GM23338 (cell line): ENCODE results near the gene TLR7. TPM values are rescaled to one million over a fixed set of nuclear protein-coding genes. Genes with fewer than 3 reads are reported as not detected.

Source experiments
- ATAC-seq: fragments of 200-7000 bp; cut with Tn5 transposase; 3 replicates; pipeline ENCODE4 v1.9.1; 2020
- DNase-seq: peaks from one replicate; pipeline ENCODE4 v3.0.0-alpha.2; 2015; ENCODE audit warnings: low spot score
- H2AFZ ChIP-seq: fragments of 200-600 bp; sonication (generic); 2 replicates; pipeline ENCODE4 v1.8.0; 2016; ENCODE audit warnings: antibody characterized with exemption, mild to moderate bottlenecking, moderate library complexity
- H3F3A ChIP-seq: fragments of 200-600 bp; sonication (generic); replicated peaks from 2 replicates; pipeline ENCODE4 v1.8.0; 2017; ENCODE audit warnings: antibody characterized with exemption, mixed run types, low read depth
- H3K27ac ChIP-seq: fragments of 200-600 bp; sonication (generic); 2 replicates; pipeline ENCODE4 v1.6.1; 2016; ENCODE audit warnings: low read depth
- H3K27me3 ChIP-seq: fragments of 200-600 bp; sonication (generic); 2 replicates; pipeline ENCODE4 v1.8.0; 2016; ENCODE audit warnings: mild to moderate bottlenecking, mixed run types, moderate library complexity; ENCODE audit not compliant: insufficient read depth
- H3K36me3 ChIP-seq: fragments of 200-600 bp; sonication (generic); 2 replicates; pipeline ENCODE4 v1.8.0; 2016; ENCODE audit warnings: mild to moderate bottlenecking; ENCODE audit not compliant: insufficient read depth
- H3K4me1 ChIP-seq: fragments of 200-600 bp; sonication (generic); 2 replicates; pipeline ENCODE4 v1.8.0; 2016; ENCODE audit warnings: mild to moderate bottlenecking, moderate library complexity; ENCODE audit not compliant: insufficient read depth
- H3K4me2 ChIP-seq: fragments of 200-600 bp; sonication (generic); 2 replicates; pipeline ENCODE4 v1.7.1; 2017; ENCODE audit warnings: mixed run types
- H3K4me3 ChIP-seq: fragments of 200-600 bp; sonication (generic); 2 replicates; pipeline ENCODE4 v1.6.1; 2016; ENCODE audit warnings: mixed run types
- H3K79me2 ChIP-seq: fragments of 200-600 bp; sonication (generic); replicated peaks from 2 replicates; pipeline ENCODE4 v1.8.0; 2017; ENCODE audit warnings: mild to moderate bottlenecking; ENCODE audit not compliant: insufficient read depth
- H3K9me2 ChIP-seq: fragments of 200-600 bp; sonication (generic); 2 replicates; pipeline ENCODE4 v1.8.0; 2017; ENCODE audit not compliant: insufficient read depth
- H4K20me1 ChIP-seq: fragments of 200-600 bp; sonication (generic); replicated peaks from 2 replicates; pipeline ENCODE4 v1.8.0; 2017; ENCODE audit warnings: mild to moderate bottlenecking; ENCODE audit not compliant: insufficient read depth
- H3K27ac Mint-ChIP-seq: 2 replicates; pipeline ENCODE4 v1.8.0; 2020; ENCODE audit warnings: inconsistent platforms, mild to moderate bottlenecking, moderate library complexity, mixed read lengths
- H3K27me3 Mint-ChIP-seq: 3 replicates; pipeline ENCODE4 v1.8.0; 2022; ENCODE audit warnings: low read depth, mild to moderate bottlenecking, moderate library complexity, mixed read lengths, inconsistent platforms; ENCODE audit not compliant: insufficient read depth, poor library complexity
- H3K36me3 Mint-ChIP-seq: 3 replicates; pipeline ENCODE4 v1.8.0; 2021; ENCODE audit warnings: low read depth, mild to moderate bottlenecking, inconsistent platforms, moderate library complexity, mixed read lengths
- H3K4me1 Mint-ChIP-seq: 3 replicates; pipeline ENCODE4 v1.8.0; 2020; ENCODE audit warnings: mild to moderate bottlenecking, inconsistent platforms, mixed read lengths
- H3K4me3 Mint-ChIP-seq: 3 replicates; pipeline ENCODE4 v1.8.0; 2021; ENCODE audit warnings: moderate library complexity, mild to moderate bottlenecking, inconsistent platforms, mixed read lengths
- H3K9me3 Mint-ChIP-seq: 3 replicates; pipeline ENCODE4 v1.8.0; 2020; ENCODE audit warnings: moderate library complexity, mild to moderate bottlenecking, inconsistent platforms, mixed read lengths
- CREB1 ChIP-seq: fragments of 250-450 bp; sonication (Bioruptor Pico); IDR thresholded peaks from 2 replicates; pipeline ENCODE4 v1.5.0; 2020; ENCODE audit warnings: low read depth, mild to moderate bottlenecking, moderate library complexity
- CTCF ChIP-seq, 2 experiments: fragments of 200-600 bp in 1 of 2; sonication (generic) in 1 of 2; conservative IDR thresholded peaks; 2 replicates each; pipeline versions ENCODE4 v1.5.1 to v1.6.1; 2016 to 2017; ENCODE audit warnings: antibody characterized with exemption in 2 of 2, low read depth in 2 of 2, mild to moderate bottlenecking in 2 of 2, moderate library complexity in 1 of 2
- ETS1 ChIP-seq: IDR thresholded peaks from 2 replicates; pipeline ENCODE4 v1.6.1; 2016; ENCODE audit warnings: antibody characterized with exemption
- EZH2 ChIP-seq: fragments of 200-600 bp; sonication (generic); IDR thresholded peaks from one replicate; pipeline ENCODE4 v1.8.0; 2017; ENCODE audit warnings: antibody characterized with exemption, mild to moderate bottlenecking, low read depth; ENCODE audit not compliant: unreplicated experiment
- EZH2phosphoT487 ChIP-seq: fragments of 200-600 bp; sonication (generic); IDR thresholded peaks from one replicate; pipeline ENCODE4 v1.8.1; 2018; ENCODE audit warnings: antibody characterized with exemption; ENCODE audit not compliant: unreplicated experiment
- JUNB ChIP-seq: IDR thresholded peaks from one replicate; pipeline ENCODE4 v1.6.1; 2016; ENCODE audit warnings: antibody characterized with exemption; ENCODE audit not compliant: unreplicated experiment
- POLR2AphosphoS5 ChIP-seq: IDR thresholded peaks from 2 replicates; pipeline ENCODE4 v1.6.1; 2016; ENCODE audit warnings: antibody characterized with exemption, low read depth
- ZNF114 ChIP-seq: fragments of 250-450 bp; sonication (Bioruptor Pico); IDR thresholded peaks from 2 replicates; pipeline ENCODE4 v1.5.0; 2020; ENCODE audit warnings: mild to moderate bottlenecking, moderate library complexity
- ZNF462 ChIP-seq: fragments of 250-450 bp; sonication (Bioruptor Pico); IDR thresholded peaks from 2 replicates; pipeline ENCODE4 v1.5.0; 2020; ENCODE audit warnings: mild to moderate bottlenecking, moderate library complexity
- polyA plus RNA-seq: library from polyadenylated mRNA; unstranded; fragments of >200 nt; fragmentation: Nextera tagmentation; extraction: Ambion mirVana; gene quantifications from 2 replicates; pipeline ENCODE4 v1.2.1, GENCODE V29; 2016
- total RNA-seq: library from RNA; depleted of rRNA; stranded (reverse); fragments of >200 nt; shearing (Covaris generic); gene quantifications from 2 replicates; pipeline ENCODE4 v1.2.3, GENCODE V29; 2014

The TLR7 gene
- total and polyA plus RNA-seq, 2 experiments from 2014 or later, result not detected

- TF ChIP-seq CTCF (conservative IDR thresholded peaks at IDR 0.05; ENCODE audit: low read depth in 2 of 2) (no peak), POLR2AphosphoS5 (no peak), EZH2phosphoT487 (no peak), ETS1 (no peak), ZNF114 (CRISPR knock-in tag) (no peak), JUNB (no peak), EZH2 (no peak), CREB1 (CRISPR knock-in tag) (no peak)
These were observed 41.1 kb upstream of the TLR7 start (continued) for GRCh38 chrX:12825801-12826200.

- Histone ChIP-seq H4K20me1 (no peaks in the 10 kb centered on the region), H3K27ac (no peak overlapping the region), H2AFZ (no peak overlapping the region), H3K36me3 (no peaks in the 10 kb centered on the region), H3F3A (no peaks in the 10 kb centered on the region), H3K27me3 (no peaks in the 10 kb centered on the region), H3K4me3 (no peak overlapping the region), H3K4me1 (peaks cover 7% of the 10 kb centered on the region; the same call in 1 of the 2 replicates), H3K4me2 (no peak overlapping the region), H3K9me2 (no peaks in the 10 kb centered on the region), H3K79me2 (no peaks in the 10 kb centered on the region)
- no peak for DNase-seq
- Mint-ChIP-seq H3K36me3 (no peaks in the 10 kb centered on the region), H3K4me1 (peaks cover 6% of the 10 kb centered on the region; the same call in 2 of the 3 replicates), H3K27ac (no peak overlapping the region), H3K9me3 (no peaks in the 10 kb centered on the region), H3K27me3 (no peaks in the 10 kb centered on the region), H3K4me3 (no peak overlapping the region)
- no peak for ATAC-seq
- no peak for TF ChIP-seq ZNF462 (CRISPR knock-in tag)
- TF ChIP-seq ZNF114 (CRISPR knock-in tag), result no peak
- TF ChIP-seq ETS1, result no peak
- no peak for TF ChIP-seq CREB1 (CRISPR knock-in tag)
- TF ChIP-seq JUNB, result no peak
- TF ChIP-seq EZH2phosphoT487, result no peak
- no peak for TF ChIP-seq EZH2
These were observed 23.7 kb upstream of the TLR7 start for GRCh38 chrX:12843061-12843667.
